ENCODE data around the gene PLEKHG3. TPM values are rescaled to one million over a fixed set of nuclear protein-coding genes. Genes with fewer than 3 reads are reported as not detected.

The PLEKHG3 gene
- total and polyA plus RNA-seq, 2 donors (not counting 1 experiment from before 2014, with no cell fraction given): 0.17 to 3.0 TPM

- Histone ChIP-seq H3K79me2 (ENCODE audit: control insufficient read depth, insufficient read depth, low read length) (no peaks in the 10 kb centered on the region), H3K27me3 (ENCODE audit: control insufficient read depth, insufficient read depth, low read length) (no peaks in the 10 kb centered on the region), H3K36me3 (ENCODE audit: control insufficient read depth, insufficient read depth, low read length) (no peaks in the 10 kb centered on the region), H3K27ac (ENCODE audit: insufficient read depth, low read length) (no peak overlapping the region), H2AFZ (ENCODE audit: low read length) (no peak overlapping the region), H3K9me3 (ENCODE audit: control insufficient read depth, insufficient read depth, low read depth, low read length) (no peaks in the 10 kb centered on the region), H3K4me3 (replicated peaks in 1 of 4; ENCODE audit: control extremely low read depth in 1 of 4, insufficient read depth in 1 of 4, low read depth in 3 of 4, low read length in 4 of 4) (no peak overlapping the region), H3K4me2 (ENCODE audit: extremely low read depth, insufficient read depth, low read length) (no peak overlapping the region), H3K4me1 (ENCODE audit: control insufficient read depth, extremely low read depth, insufficient read depth, low read length) (peaks cover 2% of the 10 kb centered on the region), H4K20me1 (ENCODE audit: control insufficient read depth, extremely low read depth, insufficient read depth, low read length) (no peaks in the 10 kb centered on the region), H3K9ac (ENCODE audit: insufficient read depth, low read length) (no peak overlapping the region)
- DNase-seq (ENCODE audit: low read depth in 2 of 2): no peak
- TF ChIP-seq CTCF (conservative IDR thresholded peaks at IDR 0.05 in 1 of 2, IDR thresholded peaks at IDR 0.05 in 1 of 2; ENCODE audit: low read depth in 1 of 2, low read length in 2 of 2) (no peak), EZH2 (IDR thresholded peaks at IDR 0.05; ENCODE audit: low read length, missing control alignments) (no peak)
These were observed 37.0 kb downstream of the PLEKHG3 start for GRCh38 chr14:64741200-64741599.

- Histone ChIP-seq H3K27me3 (ENCODE audit: control insufficient read depth, insufficient read depth, low read length) (no peaks in the 10 kb centered on the region), H3K9me3 (ENCODE audit: control insufficient read depth, insufficient read depth, low read depth, low read length) (no peaks in the 10 kb centered on the region), H2AFZ (ENCODE audit: low read length) (no peak overlapping the region), H3K36me3 (ENCODE audit: control insufficient read depth, insufficient read depth, low read length) (no peaks in the 10 kb centered on the region), H3K27ac (ENCODE audit: insufficient read depth, low read length) (no peak overlapping the region), H3K9ac (ENCODE audit: insufficient read depth, low read length) (no peak overlapping the region), H3K4me3 (replicated peaks in 1 of 4; ENCODE audit: control extremely low read depth in 1 of 4, insufficient read depth in 1 of 4, low read depth in 3 of 4, low read length in 4 of 4) (no peak overlapping the region), H3K4me1 (ENCODE audit: control insufficient read depth, extremely low read depth, insufficient read depth, low read length) (peaks cover 2% of the 10 kb centered on the region), H3K79me2 (ENCODE audit: control insufficient read depth, insufficient read depth, low read length) (no peaks in the 10 kb centered on the region), H4K20me1 (ENCODE audit: control insufficient read depth, extremely low read depth, insufficient read depth, low read length) (no peaks in the 10 kb centered on the region), H3K4me2 (ENCODE audit: extremely low read depth, insufficient read depth, low read length) (no peak overlapping the region)
- DNase-seq (ENCODE audit: low read depth in 2 of 2): no peak
- TF ChIP-seq EZH2 (IDR thresholded peaks at IDR 0.05; ENCODE audit: low read length, missing control alignments): no peak
- no peak for TF ChIP-seq CTCF (conservative IDR thresholded peaks at IDR 0.05 in 1 of 2, IDR thresholded peaks at IDR 0.05 in 1 of 2; ENCODE audit: low read depth in 1 of 2, low read length in 2 of 2)
These were observed 37.7 kb downstream of the PLEKHG3 start for GRCh38 chr14:64741961-64742360.

- H3K4me2 ChIP-seq (ENCODE audit: extremely low read depth, insufficient read depth, low read length): no peak overlapping the region
- H2AFZ ChIP-seq (ENCODE audit: low read length): no peak overlapping the region
- H3K9ac ChIP-seq (ENCODE audit: insufficient read depth, low read length): no peak overlapping the region
- no peaks in the 10 kb centered on the region for H3K79me2 ChIP-seq (ENCODE audit: control insufficient read depth, insufficient read depth, low read length)
- no peaks in the 10 kb centered on the region for H3K9me3 ChIP-seq (ENCODE audit: control insufficient read depth, insufficient read depth, low read depth, low read length)
- no peaks in the 10 kb centered on the region for H4K20me1 ChIP-seq (ENCODE audit: control insufficient read depth, extremely low read depth, insufficient read depth, low read length)
- H3K4me3 ChIP-seq (replicated peaks in 1 of 4; ENCODE audit: control extremely low read depth in 1 of 4, insufficient read depth in 1 of 4, low read depth in 3 of 4, low read length in 4 of 4): no peak overlapping the region
- H3K27me3 ChIP-seq (ENCODE audit: control insufficient read depth, insufficient read depth, low read length): no peaks in the 10 kb centered on the region
- TF ChIP-seq CTCF (conservative IDR thresholded peaks at IDR 0.05 in 1 of 2, IDR thresholded peaks at IDR 0.05 in 1 of 2; ENCODE audit: low read depth in 1 of 2, low read length in 2 of 2) (no peak), EZH2 (IDR thresholded peaks at IDR 0.05; ENCODE audit: low read length, missing control alignments) (no peak)
- DNase-seq (ENCODE audit: low read depth in 2 of 2): no peak
- no peak overlapping the region for H3K27ac ChIP-seq (ENCODE audit: insufficient read depth, low read length)
- no peaks in the 10 kb centered on the region for H3K36me3 ChIP-seq (ENCODE audit: control insufficient read depth, insufficient read depth, low read length)
- H3K4me1 ChIP-seq (ENCODE audit: control insufficient read depth, extremely low read depth, insufficient read depth, low read length): peaks cover 2% of the 10 kb centered on the region
These were observed 38.8 kb downstream of the PLEKHG3 start for GRCh38 chr14:64743061-64743460.

Data from fibroblast of lung (primary cell).